Endothelial cell of umbilical vein (primary cell): ENCODE measurements around the gene COX7A2L. TPM values are rescaled to one million over a fixed set of nuclear protein-coding genes. Genes with fewer than 3 reads are reported as not detected.

Experiments
- BruUV-seq: library from RNA; stranded (reverse); fragments of 400-500 nt; replicated peaks from 2 replicates; lab custom pipeline; 2021; lab: Mats Ljungman, UMichigan
- CTCF ChIA-PET: fragments of 300-600, 350-600 bp; sonication (Branson Sonifier 250); formaldehyde crosslinking; loops from one replicate; lab custom pipeline; 2021; ENCODE audit warnings: antibody characterized with exemption, inconsistent platforms; lab: Charles Lee
- POLR2A ChIA-PET: fragments of 300-600, 350-600 bp; sonication (Branson Sonifier 250); formaldehyde crosslinking; loops from one replicate; lab custom pipeline; 2021; ENCODE audit warnings: antibody characterized with exemption, inconsistent platforms; lab: Charles Lee
- DNase-seq: peaks from one replicate; pipeline ENCODE4 v3.0.0-alpha.2; 2011; ENCODE audit warnings: low read depth, low spot score
- FAIRE-seq: peaks from 2 replicates; lab custom pipeline; 2011; peaks lifted over from hg19 to GRCh38; lab: Jason Lieb, UNC
- H2AFZ ChIP-seq: 2 replicates; pipeline ENCODE4 v1.6.0; 2012; ENCODE audit warnings: low read depth, low read length, control low read depth, inconsistent platforms
- H3K27ac ChIP-seq: 2 replicates; pipeline ENCODE4 v1.5.1; 2011; ENCODE audit warnings: low read depth, mild to moderate bottlenecking, control low read depth, low read length, moderate library complexity; ENCODE audit not compliant: insufficient read depth
- H3K27me3 ChIP-seq, 2 experiments: 2 replicates each; pipeline versions ENCODE4 v1.6.0 to v1.6.1; 2011; ENCODE audit warnings: low read length in 2 of 2, mixed read lengths in 1 of 2; ENCODE audit not compliant: control insufficient read depth in 2 of 2, insufficient read depth in 2 of 2
- H3K36me3 ChIP-seq, 2 experiments: 2 replicates in 1 of 2; 3 replicates in 1 of 2; pipeline ENCODE4 v1.5.1; 2011; ENCODE audit warnings: low read length in 2 of 2, mild to moderate bottlenecking in 1 of 2, moderate library complexity in 1 of 2; ENCODE audit not compliant: control insufficient read depth in 2 of 2, insufficient read depth in 2 of 2; ENCODE audit errors: extremely low read depth in 1 of 2
- H3K4me1 ChIP-seq: 3 replicates; pipeline ENCODE4 v1.5.1; 2011; ENCODE audit warnings: mild to moderate bottlenecking, low read length; ENCODE audit not compliant: control insufficient read depth, insufficient read depth; ENCODE audit errors: extremely low read depth
- H3K4me2 ChIP-seq: 2 replicates; pipeline ENCODE4 v1.6.1; 2011; ENCODE audit warnings: low read length, control low read depth, mixed read lengths; ENCODE audit not compliant: insufficient read depth
- H3K4me3 ChIP-seq, 3 experiments: fragments of 200-600 bp in 1 of 3; sonication (generic), shearing (Covaris generic) in 1 of 3; replicated peaks in 1 of 3; 2 replicates each; pipeline ENCODE4 v1.5.1; 2011 to 2016; ENCODE audit warnings: control low read depth in 3 of 3, low read length in 3 of 3, mild to moderate bottlenecking in 2 of 3, inconsistent platforms in 1 of 3, low read depth in 1 of 3, moderate library complexity in 1 of 3; ENCODE audit not compliant: insufficient read depth in 1 of 3
- H3K79me2 ChIP-seq: 2 replicates; pipeline ENCODE4 v1.6.0; 2012; ENCODE audit warnings: low read length, inconsistent platforms; ENCODE audit not compliant: control insufficient read depth, insufficient read depth
- H3K9ac ChIP-seq: replicated peaks from 2 replicates; pipeline ENCODE3; 2011; ENCODE audit warnings: low read length, control low read depth; ENCODE audit not compliant: insufficient read depth; ENCODE audit errors: extremely low read depth
- H3K9me1 ChIP-seq: replicated peaks from 3 replicates; pipeline ENCODE4 v1.6.0; 2011; ENCODE audit warnings: mild to moderate bottlenecking, low read length; ENCODE audit not compliant: control insufficient read depth, insufficient read depth; ENCODE audit errors: extremely low read depth
- H3K9me3 ChIP-seq: replicated peaks from 2 replicates; pipeline ENCODE4 v1.5.1; 2012; ENCODE audit warnings: low read length, inconsistent platforms; ENCODE audit not compliant: control insufficient read depth, insufficient read depth
- H4K20me1 ChIP-seq: replicated peaks from 2 replicates; pipeline ENCODE3; 2011; ENCODE audit warnings: mild to moderate bottlenecking, low read length; ENCODE audit not compliant: control insufficient read depth, insufficient read depth; ENCODE audit errors: extremely low read depth
- CTCF ChIP-seq, 2 donors: IDR thresholded peaks; 1 replicate in 1 of 2; 2 replicates in 1 of 2; pipeline ENCODE4 v1.5.1; 2011; ENCODE audit warnings: low read length in 2 of 2, mild to moderate bottlenecking in 2 of 2, moderate library complexity in 2 of 2, control low read depth in 1 of 2, inconsistent platforms in 1 of 2, low read depth in 1 of 2; ENCODE audit not compliant: insufficient read depth in 1 of 2; ENCODE audit errors: extremely low read depth in 1 of 2
- EZH2 ChIP-seq: IDR thresholded peaks from 2 replicates; pipeline ENCODE4 v1.6.1; 2012; ENCODE audit warnings: borderline replicate concordance, low read depth, mild to moderate bottlenecking, moderate library complexity, low read length, inconsistent platforms; ENCODE audit not compliant: severe bottlenecking
- FOS ChIP-seq: IDR thresholded peaks from 2 replicates; pipeline ENCODE4 v1.6.1; 2011; ENCODE audit warnings: mild to moderate bottlenecking, low read length, moderate library complexity, borderline replicate concordance; ENCODE audit not compliant: insufficient read depth
- GATA2 ChIP-seq: IDR thresholded peaks from 2 replicates; pipeline ENCODE4 v1.7.0; 2011; ENCODE audit warnings: low read depth, mild to moderate bottlenecking, moderate library complexity, mixed read lengths, low read length; ENCODE audit not compliant: insufficient read length, insufficient read depth
- JUN ChIP-seq: IDR thresholded peaks from 2 replicates; pipeline ENCODE4 v1.6.1; 2011; ENCODE audit warnings: borderline replicate concordance, low read depth; ENCODE audit not compliant: insufficient read length, insufficient read depth
- MAX ChIP-seq: IDR thresholded peaks from 2 replicates; pipeline ENCODE4 v1.6.1; 2011; ENCODE audit not compliant: insufficient read depth, insufficient read length
- MYC ChIP-seq: IDR thresholded peaks from one replicate; pipeline ENCODE4 v1.6.1; 2011; ENCODE audit warnings: mild to moderate bottlenecking, low read depth, low read length
- POLR2A ChIP-seq: IDR thresholded peaks from 2 replicates; pipeline ENCODE4 v1.6.1; 2012; ENCODE audit warnings: low read depth, mild to moderate bottlenecking, control low read depth, low read length
- POLR2AphosphoS5 ChIP-seq: IDR thresholded peaks from 2 replicates; pipeline ENCODE4 v1.6.1; 2012; ENCODE audit warnings: low read depth, mild to moderate bottlenecking, control low read depth, low read length, moderate library complexity; ENCODE audit not compliant: insufficient read depth
- dilution Hi-C: fragments of 300-500 bp; cut with MboI; formaldehyde crosslinking; loops from one replicate; pipeline ENCODE4 v1.15.0; 2019; ENCODE audit warnings: low sequenced_read_pairs; ENCODE audit not compliant: extremely low pct_ligation_motif_present
- intact Hi-C: fragments of 100-400 bp; cut with micrococcal nuclease; formaldehyde crosslinking; loops from one replicate; pipeline ENCODE4 v1.10.0; 2022
- polyA plus RNA-seq, 4 experiments: library from polyadenylated mRNA; depleted of rRNA in 3 of 4; stranded (reverse) in 3 of 4; unstranded in 1 of 4; fragments of >200 nt; gene quantifications; 2 replicates each; pipeline versions ENCODE4 v1.2.1 to v1.2.3, GENCODE V29; 2011 to 2012; ENCODE audit warnings: missing spikeins in 1 of 4
- total RNA-seq: library from RNA; stranded (reverse); gene quantifications from 2 replicates; pipeline ENCODE4 v1.2.3, GENCODE V29; 2021

The COX7A2L gene
- total and polyA plus RNA-seq, 2 donors (not counting 3 experiments of a cell fraction or from before 2014, with no cell fraction given) = 94.2 to 119 TPM

- intact Hi-C loops = no loop called here
- CTCF ChIA-PET = no interaction called here
- H3K9me1 ChIP-seq = no peaks in the 10 kb centered on the region
Observed at GRCh38 chr2:42333579-42333978, 27.4 kb downstream of the COX7A2L start.

GRCh38 chr2:42332575-42332974 is 28.4 kb downstream of the COX7A2L start:
- dilution Hi-C loops = no loop called here
- TF ChIP-seq POLR2A (no peak), EZH2 (no peak), FOS (no peak), MYC (no peak), MAX (no peak), GATA2 (no peak), POLR2AphosphoS5 (no peak), CTCF (IDR thresholded peaks at IDR 0.05; ENCODE audit: extremely low read depth in 1 of 2, insufficient read depth in 1 of 2, low read depth in 1 of 2, low read length in 2 of 2) (no peak), JUN (no peak)
- POLR2A ChIA-PET = no interaction called here

More at GRCh38 chr2:42333579-42333978, 27.4 kb downstream of the COX7A2L start:
- BruUV-seq = no TSS peak
- Histone ChIP-seq H3K79me2 (no peaks in the 10 kb centered on the region), H3K27ac (no peak overlapping the region), H3K36me3 (peaks cover 2 to 11% of the 10 kb centered on the region in 2 experiments), H3K9ac (no peak overlapping the region), H4K20me1 (no peaks in the 10 kb centered on the region), H3K4me1 (no peaks in the 10 kb centered on the region), H3K9me3 (no peaks in the 10 kb centered on the region), H3K27me3 (no peaks in the 10 kb centered on the region), H3K4me3 (no peak overlapping the region), H2AFZ (no peak overlapping the region), H3K4me2 (no peak overlapping the region)
- DNase-seq = no peak
- dilution Hi-C loops = no loop called here
- no peak for FAIRE-seq
- POLR2A ChIA-PET = no interaction called here
- TF ChIP-seq FOS (no peak), EZH2 (no peak), GATA2 (no peak), MAX (no peak)

More at GRCh38 chr2:42332575-42332974, 28.4 kb downstream of the COX7A2L start:
- H3K4me1 ChIP-seq = no peaks in the 10 kb centered on the region
- H3K9ac ChIP-seq = no peak overlapping the region
- intact Hi-C loops = no loop called here
- H2AFZ ChIP-seq = no peak overlapping the region
- no peaks in the 10 kb centered on the region for H3K27me3 ChIP-seq
- H4K20me1 ChIP-seq = no peaks in the 10 kb centered on the region
- no peak for DNase-seq
- H3K36me3 ChIP-seq = peaks cover 2 to 9% of the 10 kb centered on the region in 2 experiments
- no peaks in the 10 kb centered on the region for H3K9me3 ChIP-seq
- H3K79me2 ChIP-seq = no peaks in the 10 kb centered on the region
- H3K27ac ChIP-seq = no peak overlapping the region
- no peak overlapping the region for H3K4me3 ChIP-seq
- H3K4me2 ChIP-seq = no peak overlapping the region
- BruUV-seq = no TSS peak
- FAIRE-seq = no peak
- CTCF ChIA-PET = interaction anchor here (1.4 kb wide), 1 partner anchor 237 kb away, joined by 4 read pairs; no protein-coding TSS in a partner anchor
- H3K9me1 ChIP-seq = no peaks in the 10 kb centered on the region
